Measurements from ENCODE around the gene ATXN1. TPM values are rescaled to one million over a fixed set of nuclear protein-coding genes. Genes with fewer than 3 reads are reported as not detected.

The ATXN1 gene
- total RNA-seq, 1 experiment from 2014 or later = 5.6 TPM

DNA sequence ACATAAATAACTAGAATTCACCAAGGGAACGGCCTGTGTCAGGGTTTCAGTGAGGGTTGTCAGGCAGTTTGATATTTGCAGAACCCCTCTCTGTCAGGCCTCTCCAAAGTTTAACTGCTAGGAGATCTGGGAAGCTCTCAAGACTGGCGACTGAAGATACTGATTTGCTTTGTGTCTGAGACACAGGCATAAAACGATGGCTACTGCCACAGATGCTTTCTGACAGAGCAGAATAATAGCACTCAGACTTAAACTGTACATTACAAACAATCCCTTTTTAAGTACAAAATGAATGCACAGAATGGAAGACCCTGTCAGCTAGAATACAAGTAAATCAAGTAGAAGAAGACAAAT is 7.2 kb upstream of the ATXN1 start:
- H3K27ac ChIP-seq (ENCODE audit: insufficient read length, low read depth, low read length) = no peak overlapping the region
- TF ChIP-seq, protein P1, sequence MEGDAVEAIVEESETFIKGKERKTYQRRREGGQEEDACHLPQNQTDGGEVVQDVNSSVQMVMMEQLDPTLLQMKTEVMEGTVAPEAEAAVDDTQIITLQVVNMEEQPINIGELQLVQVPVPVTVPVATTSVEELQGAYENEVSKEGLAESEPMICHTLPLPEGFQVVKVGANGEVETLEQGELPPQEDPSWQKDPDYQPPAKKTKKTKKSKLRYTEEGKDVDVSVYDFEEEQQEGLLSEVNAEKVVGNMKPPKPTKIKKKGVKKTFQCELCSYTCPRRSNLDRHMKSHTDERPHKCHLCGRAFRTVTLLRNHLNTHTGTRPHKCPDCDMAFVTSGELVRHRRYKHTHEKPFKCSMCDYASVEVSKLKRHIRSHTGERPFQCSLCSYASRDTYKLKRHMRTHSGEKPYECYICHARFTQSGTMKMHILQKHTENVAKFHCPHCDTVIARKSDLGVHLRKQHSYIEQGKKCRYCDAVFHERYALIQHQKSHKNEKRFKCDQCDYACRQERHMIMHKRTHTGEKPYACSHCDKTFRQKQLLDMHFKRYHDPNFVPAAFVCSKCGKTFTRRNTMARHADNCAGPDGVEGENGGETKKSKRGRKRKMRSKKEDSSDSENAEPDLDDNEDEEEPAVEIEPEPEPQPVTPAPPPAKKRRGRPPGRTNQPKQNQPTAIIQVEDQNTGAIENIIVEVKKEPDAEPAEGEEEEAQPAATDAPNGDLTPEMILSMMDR (conservative IDR thresholded peaks at IDR 0.05) = no peak

More for the DNA sequence above, 7.2 kb upstream of the ATXN1 start:
- DNase-seq = no peak
- Histone ChIP-seq H4K8ac (replicated peaks; ENCODE audit: insufficient read length, low read depth, low read length) (no peak overlapping the region), H3K4me2 (ENCODE audit: insufficient read depth, insufficient read length, low read length) (no peak overlapping the region), H3K23me2 (ENCODE audit: insufficient read length, low read depth, low read length, poor library complexity, severe bottlenecking) (no peaks in the 10 kb centered on the region), H2BK20ac (ENCODE audit: low read depth, low read length, poor library complexity, severe bottlenecking) (no peak overlapping the region), H3K23ac (ENCODE audit: insufficient read length, low read depth, low read length) (no peak overlapping the region), H3K18ac (ENCODE audit: insufficient read length, low read depth, low read length) (no peak overlapping the region), H3K79me1 (ENCODE audit: insufficient read depth, low read depth, low read length, poor library complexity, severe bottlenecking) (no peaks in the 10 kb centered on the region), H3K56ac (ENCODE audit: insufficient read length, low read depth, low read length) (no peak overlapping the region), H2BK5ac (ENCODE audit: insufficient read length, low read length) (no peak overlapping the region), H3K79me2 (ENCODE audit: insufficient read depth, low read length) (no peaks in the 10 kb centered on the region), H3K27me3 (ENCODE audit: insufficient read depth, low read length) (no peaks in the 10 kb centered on the region), H2AK5ac (ENCODE audit: insufficient read length, low read length) (no peak overlapping the region), H4K20me1 (ENCODE audit: control insufficient read depth, insufficient read depth, insufficient read length) (no peaks in the 10 kb centered on the region), H3K9me3 (ENCODE audit: control insufficient read depth, low read depth, low read length) (no peaks in the 10 kb centered on the region), H3T11ph (ENCODE audit: low read length) (no peak overlapping the region), H3K4me1 (ENCODE audit: insufficient read depth, low read length) (peaks cover 2% of the 10 kb centered on the region; the same call in 1 of the 2 replicates), H2BK15ac (ENCODE audit: low read depth, low read length) (no peak overlapping the region), H2BK120ac (ENCODE audit: low read depth, low read length, poor library complexity, severe bottlenecking) (no peak overlapping the region), H3K4ac (ENCODE audit: low read depth, low read length) (no peak overlapping the region), H3K14ac (ENCODE audit: insufficient read depth, low read length) (no peak overlapping the region), H3K9ac (ENCODE audit: extremely low read depth, insufficient read length, low read length) (no peak overlapping the region), H2AFZ (ENCODE audit: low read length) (no peak overlapping the region), H4K5ac (ENCODE audit: insufficient read length, low read depth, low read length) (no peak overlapping the region), H2BK12ac (ENCODE audit: insufficient read length, low read depth, low read length) (no peak overlapping the region), H4K91ac (ENCODE audit: insufficient read length, low read depth, low read length) (no peak overlapping the region)
- peaks cover 1% of the 10 kb centered on the region; the same call in 1 of the 2 replicates for H3K27me3 Mint-ChIP-seq (ENCODE audit: low read depth)
- H3K27ac Mint-ChIP-seq = no peak overlapping the region
- no peaks in the 10 kb centered on the region for H3K9me3 Mint-ChIP-seq
- peaks cover 18 to 22% of the 10 kb centered on the region in 2 experiments for H3K4me1 Mint-ChIP-seq
- H3K36me3 Mint-ChIP-seq (ENCODE audit: insufficient read depth in 1 of 3, low read depth in 3 of 3) = no peaks in the 10 kb centered on the region
- no CpG with 5 or more reads among the region's 3 CpGs for WGBS (ENCODE audit: extremely low coverage, insufficient read length, low lambda C conversion rate)
- H3K4me3 Mint-ChIP-seq = no peak overlapping the region
